CD4-positive, alpha-beta T cell treated with Interleukin-4 for 4 hours (primary cell): Measurements from ENCODE around the gene MTHFSD.

Experiments used
- DNase-seq: peaks from one replicate; pipeline ENCODE4 v3.0.0-alpha.2; 2020

Gene MTHFSD

GRCh38 chr16:86512301-86512859 lies 42.7 kb downstream of the MTHFSD start:
- no peak for DNase-seq

- no peak for DNase-seq
Measured at GRCh38 chr16:86511317-86512161, 43.5 kb downstream of the MTHFSD start.

GRCh38 chr16:86510465-86511261 lies 44.4 kb downstream of the MTHFSD start, which contains the start of gene FOXF1:
TSS of gene FOXF1 (plus strand) at chr16:86510527. CDS start at chr16:86510570, 43 bp downstream.
- no peak for DNase-seq

- DNase-seq: no peak
Measured at GRCh38 chr16:86509759-86510464, 45.1 kb downstream of the MTHFSD start.

GRCh38 chr16:86508947-86509758 lies 45.9 kb downstream of the MTHFSD start:
- no peak for DNase-seq

- DNase-seq: no peak
Measured at GRCh38 chr16:86508028-86508946, 46.7 kb downstream of the MTHFSD start.

GRCh38 chr16:86507173-86508027 lies 47.6 kb downstream of the MTHFSD start:
- no peak for DNase-seq

- no peak for DNase-seq
Measured at GRCh38 chr16:86505899-86506864, 48.9 kb downstream of the MTHFSD start.

- DNase-seq: no peak
Measured at GRCh38 chr16:86505185-86505898, 49.7 kb downstream of the MTHFSD start.

GRCh38 chr16:86504315-86505184 lies 50.5 kb downstream of the MTHFSD start:
- DNase-seq: no peak

- no peak for DNase-seq
Measured at GRCh38 chr16:86503830-86504229, 51.2 kb downstream of the MTHFSD start.

GRCh38 chr16:86502856-86503748 lies 51.9 kb downstream of the MTHFSD start:
- DNase-seq: no peak

- DNase-seq: no peak
Measured at GRCh38 chr16:86501989-86502855, 52.8 kb downstream of the MTHFSD start.

- DNase-seq: no peak
Measured at GRCh38 chr16:86500708-86501510, 54.1 kb downstream of the MTHFSD start.
